ENCODE results near the gene GAA.

GAA gene

DNA sequence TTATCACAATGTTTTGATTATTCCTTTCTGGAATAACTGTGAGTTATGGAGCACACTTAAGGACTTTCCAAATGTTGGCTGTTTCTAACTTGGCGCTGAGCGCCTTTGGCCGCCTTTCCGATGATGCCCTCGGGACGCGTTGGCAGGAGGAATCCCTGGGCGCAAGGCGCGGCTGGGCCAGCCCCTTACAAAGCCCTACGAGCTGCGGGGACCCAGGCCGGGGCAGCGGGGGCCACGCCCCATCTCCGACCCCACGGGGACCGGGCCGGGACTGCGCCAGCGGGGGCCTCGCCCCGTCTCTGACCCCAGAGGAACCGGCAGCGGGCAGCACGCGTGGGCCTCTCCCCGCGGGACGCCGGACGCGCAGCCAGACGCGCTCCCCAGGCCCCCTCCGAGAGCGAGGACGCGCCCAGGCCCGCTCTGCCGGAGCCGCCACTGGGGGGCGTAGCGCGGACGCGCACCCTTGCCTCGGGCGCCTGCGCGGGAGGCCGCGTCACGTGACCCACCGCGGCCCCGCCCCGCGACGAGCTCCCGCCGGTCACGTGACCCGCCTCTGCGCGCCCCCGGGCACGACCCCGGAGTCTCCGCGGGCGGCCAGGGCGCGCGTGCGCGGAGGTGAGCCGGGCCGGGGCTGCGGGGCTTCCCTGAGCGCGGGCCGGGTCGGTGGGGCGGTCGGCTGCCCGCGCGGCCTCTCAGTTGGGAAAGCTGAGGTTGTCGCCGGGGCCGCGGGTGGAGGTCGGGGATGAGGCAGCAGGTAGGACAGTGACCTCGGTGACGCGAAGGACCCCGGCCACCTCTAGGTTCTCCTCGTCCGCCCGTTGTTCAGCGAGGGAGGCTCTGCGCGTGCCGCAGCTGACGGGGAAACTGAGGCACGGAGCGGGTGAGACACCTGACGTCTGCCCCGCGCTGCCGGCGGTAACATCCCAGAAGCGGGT lies at the start of gene GAA:
Gene GAA, plus strand, starts transcription at position 571 of the 935 bp plus-strand sequence. CDS start 3,006 bp downstream, outside the sequence.
- H3K27me3 Mint-ChIP-seq: peaks cover 3% of the 10 kb centered on the region
- peak within 1 kb of the TSS; percentile 91 for H3K4me3 Mint-ChIP-seq
- peak within 1 kb of the TSS; percentile 95 for H3K27ac Mint-ChIP-seq
- peaks cover 66% of the 10 kb centered on the region for H3K4me1 Mint-ChIP-seq (ENCODE audit: low read depth)
- no peaks in the 10 kb centered on the region for H3K9me3 Mint-ChIP-seq
- H3K36me3 Mint-ChIP-seq (ENCODE audit: low read depth): peaks cover 48% of the 10 kb centered on the region
- intact Hi-C loops (cut with micrococcal nuclease): loop anchor here (5.0 kb wide), 1 partner anchor 46 kb away; the partner anchor contains the start of gene EIF4A3

GRCh38 chr17:80051681-80052080 lies 49.7 kb upstream of the GAA start:
- Mint-ChIP-seq H3K27me3 (peaks cover 1% of the 10 kb centered on the region), H3K36me3 (ENCODE audit: low read depth) (no peaks in the 10 kb centered on the region), H3K4me3 (no peak overlapping the region), H3K4me1 (ENCODE audit: low read depth) (no peaks in the 10 kb centered on the region), H3K9me3 (no peaks in the 10 kb centered on the region), H3K27ac (no peak overlapping the region)
- intact Hi-C loops (cut with micrococcal nuclease): no loop called here

DNA sequence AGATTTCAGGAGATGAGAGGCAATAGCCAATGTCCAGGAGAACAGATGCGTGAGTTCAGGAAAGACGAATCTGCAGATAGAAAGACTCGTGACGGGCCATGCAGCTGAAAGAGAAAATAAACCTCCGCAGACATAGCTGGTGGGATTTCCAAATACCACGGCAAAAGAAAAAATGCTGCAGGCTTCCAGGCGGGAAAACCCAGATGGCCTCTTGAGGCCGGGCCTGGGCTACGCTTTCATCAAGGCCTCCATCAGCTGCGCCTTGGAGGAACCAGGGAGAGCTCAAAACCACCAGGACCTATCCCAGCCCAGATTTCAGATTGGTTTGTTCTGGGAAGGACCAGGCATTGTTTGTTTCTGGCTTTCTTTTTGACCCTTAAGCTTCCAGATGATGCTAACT lies 48.3 kb upstream of the GAA start:
- Mint-ChIP-seq H3K4me3 (no peak overlapping the region), H3K27ac (no peak overlapping the region), H3K27me3 (peaks cover 3% of the 10 kb centered on the region), H3K4me1 (ENCODE audit: low read depth) (no peaks in the 10 kb centered on the region), H3K36me3 (ENCODE audit: low read depth) (no peaks in the 10 kb centered on the region), H3K9me3 (no peaks in the 10 kb centered on the region)
- intact Hi-C loops (cut with micrococcal nuclease): no loop called here

GRCh38 chr17:80055597-80055996 lies 45.8 kb upstream of the GAA start:
- intact Hi-C loops (cut with micrococcal nuclease): no loop called here
- no peaks in the 10 kb centered on the region for H3K36me3 Mint-ChIP-seq (ENCODE audit: low read depth)
- H3K4me1 Mint-ChIP-seq (ENCODE audit: low read depth): no peaks in the 10 kb centered on the region
- no peak overlapping the region for H3K4me3 Mint-ChIP-seq
- H3K27me3 Mint-ChIP-seq: peaks cover 7% of the 10 kb centered on the region
- no peaks in the 10 kb centered on the region for H3K9me3 Mint-ChIP-seq
- no peak overlapping the region for H3K27ac Mint-ChIP-seq

DNA sequence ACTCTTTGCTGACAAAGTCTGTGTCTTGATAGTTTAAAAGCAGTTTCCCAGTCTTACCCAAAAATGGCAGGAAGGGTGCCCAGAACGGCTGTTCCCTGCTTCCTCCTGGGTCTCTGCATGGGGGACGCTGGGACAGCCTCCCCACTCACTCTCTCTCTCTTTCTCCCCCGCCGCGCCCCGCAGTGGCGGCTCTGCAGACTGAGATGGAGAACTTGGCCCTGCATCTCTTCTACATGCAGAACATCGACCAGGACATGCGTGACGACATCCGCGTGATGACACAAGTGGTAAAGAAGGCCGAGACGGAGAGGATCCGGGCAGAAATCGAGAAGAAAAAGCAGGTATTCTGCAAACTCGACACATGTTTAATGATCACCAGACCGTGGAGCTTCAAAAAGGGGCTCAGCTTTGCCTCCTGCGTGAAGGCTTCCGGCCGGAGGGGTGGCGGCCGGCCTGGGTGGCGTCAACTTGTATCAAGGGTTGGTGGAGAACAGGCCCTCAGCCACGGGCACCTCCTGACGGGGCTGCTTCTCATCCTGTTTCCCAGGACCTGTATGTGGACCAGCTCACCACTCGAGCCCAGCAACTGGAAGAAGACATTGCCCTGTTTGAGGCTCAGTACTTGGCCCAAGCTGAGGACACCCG lies 42.9 kb upstream of the GAA start:
- no peaks in the 10 kb centered on the region for H3K36me3 Mint-ChIP-seq (ENCODE audit: low read depth)
- peaks cover 14% of the 10 kb centered on the region for H3K27me3 Mint-ChIP-seq
- no peak overlapping the region for H3K27ac Mint-ChIP-seq

GRCh38 chr17:80060644-80061043 lies 40.7 kb upstream of the GAA start:
- peaks cover 14% of the 10 kb centered on the region for H3K27me3 Mint-ChIP-seq
- H3K4me1 Mint-ChIP-seq (ENCODE audit: low read depth): peaks cover 15% of the 10 kb centered on the region
- no peak overlapping the region for H3K4me3 Mint-ChIP-seq
- no peaks in the 10 kb centered on the region for H3K9me3 Mint-ChIP-seq
- no peaks in the 10 kb centered on the region for H3K36me3 Mint-ChIP-seq (ENCODE audit: low read depth)
- intact Hi-C loops (cut with micrococcal nuclease): no loop called here
- H3K27ac Mint-ChIP-seq: no peak overlapping the region

More for the DNA sequence above, 42.9 kb upstream of the GAA start:
- intact Hi-C loops (cut with micrococcal nuclease): no loop called here
- Mint-ChIP-seq H3K4me3 (no peak overlapping the region), H3K4me1 (ENCODE audit: low read depth) (peaks cover under 1% of the 10 kb centered on the region), H3K9me3 (no peaks in the 10 kb centered on the region)

- H3K4me3 Mint-ChIP-seq: no peak overlapping the region
- H3K27me3 Mint-ChIP-seq: peaks cover 17% of the 10 kb centered on the region
- H3K27ac Mint-ChIP-seq: no peak overlapping the region
- intact Hi-C loops (cut with micrococcal nuclease): no loop called here
- no peaks in the 10 kb centered on the region for H3K9me3 Mint-ChIP-seq
- peaks cover 15% of the 10 kb centered on the region for H3K4me1 Mint-ChIP-seq (ENCODE audit: low read depth)
- no peaks in the 10 kb centered on the region for H3K36me3 Mint-ChIP-seq (ENCODE audit: low read depth)
Measured at GRCh38 chr17:80061421-80061820, 40.0 kb upstream of the GAA start.

- H3K4me3 Mint-ChIP-seq: peak overlapping the region; percentile 40
- H3K4me1 Mint-ChIP-seq (ENCODE audit: low read depth): peaks cover 18% of the 10 kb centered on the region
- peak overlapping the region; percentile 68 for H3K27ac Mint-ChIP-seq
- H3K9me3 Mint-ChIP-seq: no peaks in the 10 kb centered on the region
- intact Hi-C loops (cut with micrococcal nuclease): no loop called here
- H3K36me3 Mint-ChIP-seq (ENCODE audit: low read depth): no peaks in the 10 kb centered on the region
- peaks cover 19% of the 10 kb centered on the region for H3K27me3 Mint-ChIP-seq
Measured at GRCh38 chr17:80063830-80064585, 37.4 kb upstream of the GAA start.

DNA sequence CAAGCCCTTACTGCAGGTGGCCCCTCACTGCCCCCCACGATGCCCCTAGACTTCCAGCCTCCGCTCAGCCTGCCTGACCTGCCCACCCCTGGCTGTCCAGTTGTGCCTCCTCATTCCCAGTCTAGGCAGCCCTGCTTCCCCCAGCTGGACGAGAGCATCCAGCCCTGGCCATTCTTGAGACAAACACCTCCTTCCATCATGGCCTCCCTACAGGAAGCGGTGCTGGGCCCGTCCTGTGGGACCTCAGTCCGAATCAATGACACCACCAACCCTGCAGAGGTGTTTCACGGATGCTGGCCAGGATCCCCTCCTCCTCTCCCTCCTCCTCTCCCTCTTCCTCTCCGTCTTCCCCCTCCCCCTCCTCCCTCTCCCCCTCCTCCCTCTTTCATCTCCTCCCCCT lies 36.7 kb upstream of the GAA start:
- peak overlapping the region; percentile 68 for H3K27ac Mint-ChIP-seq
- no peaks in the 10 kb centered on the region for H3K36me3 Mint-ChIP-seq (ENCODE audit: low read depth)
- H3K4me3 Mint-ChIP-seq: no peak overlapping the region
- H3K4me1 Mint-ChIP-seq (ENCODE audit: low read depth): peaks cover 25% of the 10 kb centered on the region
- no peaks in the 10 kb centered on the region for H3K9me3 Mint-ChIP-seq
- H3K27me3 Mint-ChIP-seq: peaks cover 20% of the 10 kb centered on the region
- intact Hi-C loops (cut with micrococcal nuclease): no loop called here

DNA sequence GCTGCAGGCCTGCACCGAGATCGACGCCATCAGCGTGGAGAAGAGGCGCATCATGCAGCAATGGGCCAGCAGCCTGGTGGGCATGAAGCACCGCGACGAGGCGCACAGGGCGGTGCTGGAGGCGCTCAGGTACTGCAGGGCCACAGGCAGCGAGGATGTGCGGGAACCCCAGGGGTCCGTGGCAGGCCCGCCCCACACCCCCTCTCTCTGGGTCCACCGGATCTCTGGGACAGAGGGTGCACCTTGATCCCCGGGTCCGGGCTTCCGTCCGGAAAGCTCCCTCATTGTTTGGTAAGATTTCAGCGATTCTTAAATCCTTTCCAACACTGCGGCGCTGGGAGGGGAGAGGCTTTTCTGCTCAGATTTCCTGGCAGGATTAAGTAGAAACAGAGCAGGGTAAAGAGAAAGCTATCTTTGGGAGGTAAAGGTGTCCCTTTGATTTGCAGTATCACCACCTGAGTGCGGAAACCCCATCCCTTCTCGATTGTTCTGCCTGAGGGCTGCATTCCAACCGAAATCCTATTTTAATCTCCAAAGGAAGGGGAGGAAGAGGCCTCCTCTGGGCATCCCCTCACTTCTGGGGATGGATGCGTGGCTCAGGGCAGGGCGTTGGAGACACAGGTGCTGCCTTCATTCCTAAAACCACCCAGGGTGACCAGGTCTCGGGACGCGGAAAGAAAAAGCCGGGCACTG lies 35.8 kb upstream of the GAA start:
- intact Hi-C loops (cut with micrococcal nuclease): no loop called here
- Mint-ChIP-seq H3K36me3 (ENCODE audit: low read depth) (no peaks in the 10 kb centered on the region), H3K27me3 (peaks cover 19% of the 10 kb centered on the region), H3K4me1 (ENCODE audit: low read depth) (peaks cover 26% of the 10 kb centered on the region), H3K27ac (no peak overlapping the region), H3K9me3 (no peaks in the 10 kb centered on the region), H3K4me3 (no peak overlapping the region)

DNA sequence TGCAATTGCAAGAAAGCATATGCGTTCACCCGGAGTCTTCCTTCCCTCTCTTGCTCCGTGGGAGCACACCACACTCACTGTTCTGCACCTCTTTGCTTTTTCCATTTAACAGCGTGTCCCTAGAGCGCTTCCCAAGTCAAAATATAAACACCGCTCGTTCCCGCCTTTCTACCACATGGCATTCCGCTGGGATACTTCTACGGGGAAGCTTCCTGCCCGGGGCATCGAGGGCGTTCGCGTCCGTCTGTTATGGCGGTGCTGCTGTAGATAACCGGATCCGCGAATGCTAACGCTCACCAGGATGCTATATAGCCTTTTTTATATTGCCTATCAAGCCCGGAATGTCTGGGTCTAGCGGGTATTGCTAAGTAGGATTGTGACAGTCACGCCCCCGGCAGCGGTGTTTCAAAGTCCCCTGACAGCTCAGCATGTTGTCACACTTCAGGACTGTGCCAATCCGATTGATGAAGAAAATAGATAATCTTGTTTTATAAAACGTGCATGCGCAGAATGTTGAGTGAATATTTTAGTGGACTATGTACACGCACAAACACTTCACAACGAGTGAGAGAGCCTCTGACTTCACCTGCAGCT lies 33.9 kb upstream of the GAA start:
- Mint-ChIP-seq H3K36me3 (ENCODE audit: low read depth) (no peaks in the 10 kb centered on the region), H3K9me3 (no peaks in the 10 kb centered on the region), H3K27ac (no peak overlapping the region), H3K4me1 (ENCODE audit: low read depth) (peaks cover 26% of the 10 kb centered on the region), H3K4me3 (no peak overlapping the region), H3K27me3 (peaks cover 17% of the 10 kb centered on the region)
- intact Hi-C loops (cut with micrococcal nuclease): no loop called here

DNA sequence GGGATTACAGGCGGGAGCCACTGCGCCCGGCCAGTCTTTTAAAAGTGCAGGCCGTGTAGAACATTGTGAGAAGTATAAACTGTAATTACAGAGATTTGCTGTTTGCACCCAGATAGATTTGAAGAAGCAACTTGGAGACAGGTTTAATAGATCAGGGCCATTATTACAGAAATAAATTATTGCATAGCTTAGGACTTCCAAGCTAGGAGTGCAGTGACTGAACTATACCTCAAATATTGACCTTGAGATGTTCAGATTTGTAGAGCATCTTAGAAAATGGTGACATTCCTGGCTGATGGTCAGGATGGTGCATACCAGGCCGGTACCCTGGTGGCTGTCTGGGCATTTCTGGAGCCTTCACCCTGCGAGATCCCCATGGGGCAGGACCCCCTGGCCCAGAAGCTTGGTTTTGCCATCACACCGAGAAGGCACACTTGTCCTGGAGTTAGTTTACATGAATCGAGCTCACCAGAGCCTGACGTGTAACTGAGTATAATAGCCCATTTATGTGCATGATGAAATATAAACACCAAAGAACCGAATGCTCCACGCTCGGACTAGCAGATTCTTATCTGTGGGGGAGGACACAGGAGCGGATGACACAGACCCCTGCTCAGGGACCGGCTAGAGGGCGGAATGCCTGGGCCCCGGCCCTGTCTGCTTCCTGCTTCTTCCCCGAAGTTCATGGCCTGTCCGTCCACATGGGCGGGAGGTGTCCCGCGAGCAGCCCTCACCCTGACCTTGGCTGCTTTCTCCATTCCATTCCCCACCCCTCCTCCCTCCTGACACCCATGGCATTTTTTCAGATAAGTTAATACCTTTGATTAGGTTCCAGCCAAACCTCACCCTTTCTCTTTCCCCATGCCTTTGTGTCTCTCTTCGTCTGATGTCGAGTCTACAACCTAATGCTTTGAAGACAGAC lies 32.8 kb upstream of the GAA start:
- Mint-ChIP-seq H3K27ac (peak overlapping the region; percentile 14), H3K4me3 (no peak overlapping the region), H3K27me3 (peaks cover 22% of the 10 kb centered on the region), H3K9me3 (no peaks in the 10 kb centered on the region), H3K36me3 (ENCODE audit: low read depth) (no peaks in the 10 kb centered on the region), H3K4me1 (ENCODE audit: low read depth) (peaks cover 25% of the 10 kb centered on the region)
- intact Hi-C loops (cut with micrococcal nuclease): no loop called here
